HFFc6 (cell line): ENCODE results near the gene MAPK9. TPM values are rescaled to one million over a fixed set of nuclear protein-coding genes. Genes with fewer than 3 reads are reported as not detected.

Source experiments
- DNase-seq: peaks from one replicate; pipeline ENCODE4 v3.0.0-alpha.2; 2018
- H3K27ac Mint-ChIP-seq: 2 replicates; pipeline ENCODE4 v1.8.0; 2020; ENCODE audit warnings: mild to moderate bottlenecking, mixed read lengths
- H3K27me3 Mint-ChIP-seq: 2 replicates; pipeline ENCODE4 v1.8.0; 2021; ENCODE audit warnings: mild to moderate bottlenecking, moderate library complexity, mixed read lengths; ENCODE audit not compliant: insufficient read depth
- H3K36me3 Mint-ChIP-seq: 2 replicates; pipeline ENCODE4 v1.8.0; 2021; ENCODE audit warnings: low read depth, mixed read lengths
- H3K4me1 Mint-ChIP-seq: 2 replicates; pipeline ENCODE4 v1.8.0; 2020; ENCODE audit warnings: low read depth, mixed read lengths
- H3K4me3 Mint-ChIP-seq: 2 replicates; pipeline ENCODE4 v1.8.0; 2020; ENCODE audit warnings: mild to moderate bottlenecking, moderate library complexity, mixed read lengths
- H3K9me3 Mint-ChIP-seq: 2 replicates; pipeline ENCODE4 v1.8.0; 2020; ENCODE audit warnings: mild to moderate bottlenecking, mixed read lengths
- long read RNA-seq: library from polyadenylated mRNA; unstranded; transcript quantifications from one replicate; pipeline ENCODE4 v2.0.0, GENCODE V29; 2019
- total RNA-seq, 6 experiments: library from RNA; stranded (reverse); fragmentation: NEBNext Ultra II Directional; extraction: Animal tissue kit (Norgen Biotek cat#: 25700); gene quantifications; 2 replicates in 1 of 6; 3 replicates in 5 of 6; pipeline ENCODE4 v1.2.3, GENCODE V29; 2021
- TF ChIP-seq, protein P1 (sequence below): fragments of 200-600 bp; sonication (generic); IDR thresholded peaks from 2 replicates; pipeline ENCODE4 v1.5.0; 2021; ENCODE audit warnings: antibody characterized with exemption, mild to moderate bottlenecking

MAPK9 gene
- 10 to 100 TPM; 30.3 to 35.8 (median 33.6) TPM for total RNA-seq
- long read RNA-seq, full-length matches to known transcripts, result 1 of 8 reads
- long read RNA-seq, partial matches to known transcripts, result 3 of 8 reads
- long read RNA-seq, other reads (novel, unspliced or antisense), result 4 of 8 reads

DNA sequence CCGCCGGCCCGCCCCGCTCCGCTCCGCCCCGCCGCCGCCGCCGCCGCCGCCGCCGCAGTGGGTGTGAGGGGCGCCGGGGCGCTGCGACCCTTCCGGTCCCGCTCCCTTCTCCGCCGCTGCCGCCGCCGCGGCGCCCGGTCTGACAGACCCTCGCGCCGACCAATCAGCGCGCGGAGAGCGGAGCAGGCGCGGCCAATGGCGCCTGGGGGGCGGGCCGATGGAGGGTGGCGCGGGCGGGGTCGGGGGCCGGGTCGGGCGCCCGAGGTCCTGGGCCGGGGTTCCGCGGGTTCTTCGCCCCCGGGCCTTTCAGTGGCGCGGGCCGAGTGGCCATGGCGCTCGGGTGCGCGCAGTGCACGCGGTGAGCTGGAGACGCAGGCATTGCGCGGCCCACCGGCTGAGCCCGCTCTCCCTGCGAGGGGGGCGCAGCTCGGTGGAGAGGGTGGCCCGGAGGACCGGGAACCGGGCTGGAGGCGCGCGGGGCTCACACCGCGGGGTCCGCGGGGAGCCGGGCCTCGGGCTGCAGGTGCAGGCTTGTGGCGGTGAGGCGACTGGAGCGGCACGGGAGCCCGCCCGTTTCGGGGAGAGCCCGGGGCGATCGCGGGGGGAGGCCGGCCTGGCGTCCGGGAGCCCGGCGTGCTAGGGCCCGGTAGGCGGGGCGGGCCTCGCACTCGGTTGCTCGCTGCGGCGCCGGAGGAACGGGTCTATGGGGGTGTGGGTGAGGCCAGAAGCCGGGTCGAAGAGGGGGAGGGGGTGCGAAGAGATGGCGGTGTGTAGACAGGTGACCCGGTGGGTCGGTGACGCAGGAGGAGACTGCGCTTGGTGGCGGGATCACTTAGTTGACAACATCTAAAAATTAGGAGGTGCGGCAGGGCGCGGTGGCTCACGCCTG lies at the start of gene MAPK9:
MAPK9 (minus strand) TSS at position 141 of the 889 bp plus-strand sequence. CDS start 11,522 bp downstream, outside the sequence.
- H3K4me3 Mint-ChIP-seq, result peak within 1 kb of the TSS; percentile 93
- no peaks in the 10 kb centered on the region; the same call in 1 of the 2 replicates for H3K27me3 Mint-ChIP-seq
- DNase-seq, result peak; percentile 49
- peaks cover 27% of the 10 kb centered on the region for H3K4me1 Mint-ChIP-seq
- peak within 1 kb of the TSS; percentile 71 for H3K27ac Mint-ChIP-seq
- H3K9me3 Mint-ChIP-seq, result no peaks in the 10 kb centered on the region
- TF ChIP-seq, protein P1, sequence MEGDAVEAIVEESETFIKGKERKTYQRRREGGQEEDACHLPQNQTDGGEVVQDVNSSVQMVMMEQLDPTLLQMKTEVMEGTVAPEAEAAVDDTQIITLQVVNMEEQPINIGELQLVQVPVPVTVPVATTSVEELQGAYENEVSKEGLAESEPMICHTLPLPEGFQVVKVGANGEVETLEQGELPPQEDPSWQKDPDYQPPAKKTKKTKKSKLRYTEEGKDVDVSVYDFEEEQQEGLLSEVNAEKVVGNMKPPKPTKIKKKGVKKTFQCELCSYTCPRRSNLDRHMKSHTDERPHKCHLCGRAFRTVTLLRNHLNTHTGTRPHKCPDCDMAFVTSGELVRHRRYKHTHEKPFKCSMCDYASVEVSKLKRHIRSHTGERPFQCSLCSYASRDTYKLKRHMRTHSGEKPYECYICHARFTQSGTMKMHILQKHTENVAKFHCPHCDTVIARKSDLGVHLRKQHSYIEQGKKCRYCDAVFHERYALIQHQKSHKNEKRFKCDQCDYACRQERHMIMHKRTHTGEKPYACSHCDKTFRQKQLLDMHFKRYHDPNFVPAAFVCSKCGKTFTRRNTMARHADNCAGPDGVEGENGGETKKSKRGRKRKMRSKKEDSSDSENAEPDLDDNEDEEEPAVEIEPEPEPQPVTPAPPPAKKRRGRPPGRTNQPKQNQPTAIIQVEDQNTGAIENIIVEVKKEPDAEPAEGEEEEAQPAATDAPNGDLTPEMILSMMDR, result peak; percentile 18; the same call in 1 of the 2 replicates
- H3K36me3 Mint-ChIP-seq, result peaks cover 15% of the 10 kb centered on the region

DNA sequence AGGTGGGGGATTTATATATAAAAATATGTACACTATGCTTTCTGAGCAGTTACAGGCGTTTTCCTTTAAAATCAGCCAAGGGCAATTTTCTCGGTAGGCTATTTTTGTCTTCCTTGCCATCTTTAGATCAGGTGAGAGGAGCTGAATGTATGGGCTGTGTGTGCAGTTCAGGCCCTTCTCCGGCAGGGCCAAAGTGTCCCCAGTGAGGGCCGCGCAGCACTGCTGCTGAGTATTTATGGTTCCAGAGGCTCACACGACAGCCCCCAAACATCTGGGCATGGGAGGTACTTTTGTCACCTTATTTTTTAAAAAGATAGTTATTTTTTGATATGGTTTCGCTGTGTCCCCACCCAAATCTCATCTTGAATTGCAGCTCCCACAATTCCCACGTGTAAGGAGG lies 49.7 kb upstream of the MAPK9 start:
- peaks cover 13% of the 10 kb centered on the region for H3K27me3 Mint-ChIP-seq
- no peak overlapping the region for H3K4me3 Mint-ChIP-seq
- no peak overlapping the region for H3K27ac Mint-ChIP-seq
- H3K4me1 Mint-ChIP-seq, result peaks cover 21% of the 10 kb centered on the region
- TF ChIP-seq, protein P1, result no peak
- no peaks in the 10 kb centered on the region for H3K36me3 Mint-ChIP-seq
- H3K9me3 Mint-ChIP-seq, result no peaks in the 10 kb centered on the region
- no peak for DNase-seq

DNA sequence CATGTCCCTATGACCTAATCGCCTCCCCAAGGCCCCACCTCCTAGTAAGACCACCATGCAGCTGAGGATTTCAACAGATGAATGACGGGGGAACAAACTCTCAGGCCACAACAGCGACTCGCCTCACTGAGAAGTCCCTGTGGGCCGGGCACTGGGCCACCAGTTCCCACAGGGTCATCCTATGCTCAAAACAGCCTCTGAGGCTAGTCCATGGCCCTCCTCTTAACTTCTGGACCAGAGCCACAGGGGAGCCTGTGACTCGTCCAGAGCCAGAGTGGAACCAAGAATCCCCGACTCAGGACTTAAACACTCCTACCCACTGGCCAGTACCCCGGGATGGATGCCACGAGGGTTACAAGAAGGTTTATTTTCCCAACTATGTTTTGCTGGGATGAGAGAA lies 49.0 kb upstream of the MAPK9 start:
- H3K36me3 Mint-ChIP-seq, result no peaks in the 10 kb centered on the region
- no peaks in the 10 kb centered on the region for H3K9me3 Mint-ChIP-seq
- peaks cover 13% of the 10 kb centered on the region for H3K27me3 Mint-ChIP-seq
- TF ChIP-seq, protein P1, result no peak
- no peak overlapping the region for H3K27ac Mint-ChIP-seq
- peaks cover 21% of the 10 kb centered on the region for H3K4me1 Mint-ChIP-seq
- no peak overlapping the region for H3K4me3 Mint-ChIP-seq
- no peak for DNase-seq

DNA sequence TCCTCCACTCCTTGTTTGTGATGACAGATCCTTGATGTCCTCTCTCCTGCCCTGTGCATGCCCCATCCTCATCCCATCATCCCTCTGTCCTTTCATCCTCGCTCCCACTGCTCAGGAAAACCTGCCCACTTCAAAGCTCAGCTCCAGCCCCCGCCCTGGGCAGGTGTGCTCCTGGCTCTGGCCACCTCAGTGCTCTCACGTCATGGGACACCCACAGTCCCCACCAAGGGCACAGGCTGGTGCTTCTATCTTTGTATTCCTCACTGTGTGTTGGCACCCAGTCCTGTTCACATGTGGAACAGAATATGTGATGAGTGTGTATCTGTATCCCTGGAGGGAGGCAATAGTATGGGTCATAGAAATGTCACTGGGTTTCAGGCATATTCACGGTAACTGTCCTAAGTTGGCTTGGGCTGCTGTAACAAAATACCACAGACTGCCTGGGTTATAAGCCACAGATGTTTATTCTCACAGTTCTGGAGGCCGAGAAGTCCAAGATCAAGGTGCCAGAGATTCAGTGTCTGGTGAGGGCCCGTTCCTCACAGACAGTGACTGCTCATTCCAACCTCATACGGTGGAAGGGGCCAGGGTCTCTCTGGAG lies 47.8 kb upstream of the MAPK9 start:
- Mint-ChIP-seq H3K36me3 (no peaks in the 10 kb centered on the region), H3K9me3 (no peaks in the 10 kb centered on the region), H3K27ac (no peak overlapping the region), H3K4me1 (peaks cover 21% of the 10 kb centered on the region), H3K4me3 (no peak overlapping the region), H3K27me3 (peaks cover 13% of the 10 kb centered on the region)
- no peak for DNase-seq
- TF ChIP-seq, protein P1, result no peak

DNA sequence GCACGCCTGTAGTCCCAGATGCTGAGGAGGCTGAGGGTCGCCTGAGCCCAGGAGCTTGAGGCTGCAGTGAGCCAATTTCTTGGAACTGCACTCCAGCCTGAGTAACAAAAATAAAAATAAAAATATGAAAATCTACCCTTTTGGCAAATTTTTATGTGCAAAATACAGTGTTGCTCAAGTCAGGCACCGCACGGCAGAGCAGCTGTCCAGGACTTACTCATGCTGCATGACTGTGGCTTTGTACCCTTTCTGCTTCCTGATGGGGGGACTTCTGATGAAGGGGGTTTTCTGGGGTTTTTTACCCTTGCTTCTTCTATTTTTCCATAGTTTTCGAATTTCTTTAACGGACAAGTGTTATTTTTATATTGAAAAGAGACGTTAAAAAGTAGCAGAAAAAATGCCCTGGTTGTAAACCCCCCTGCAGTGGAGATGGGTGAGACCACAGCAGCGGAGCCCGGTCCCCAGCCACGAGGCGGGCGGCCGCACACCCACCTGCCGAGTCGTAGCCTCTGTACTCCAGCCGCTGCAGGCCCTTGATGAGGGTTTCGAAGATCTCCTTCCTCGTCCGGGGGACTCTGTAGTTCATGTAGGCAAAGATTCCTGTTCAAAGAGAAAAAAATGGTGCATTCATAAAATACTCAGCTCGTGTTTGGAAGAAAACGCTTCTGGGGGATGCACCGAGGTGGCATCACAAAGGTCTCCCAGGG lies 46.3 kb upstream of the MAPK9 start:
- Mint-ChIP-seq H3K9me3 (no peaks in the 10 kb centered on the region), H3K36me3 (no peaks in the 10 kb centered on the region), H3K4me3 (no peak overlapping the region), H3K4me1 (peaks cover 23% of the 10 kb centered on the region), H3K27ac (no peak overlapping the region), H3K27me3 (peaks cover 8% of the 10 kb centered on the region)
- TF ChIP-seq, protein P1, result no peak
- no peak for DNase-seq
